Neural cell (in vitro differentiated cells): ENCODE measurements around the gene AFMID. TPM values are rescaled to one million over a fixed set of nuclear protein-coding genes. Genes with fewer than 3 reads are reported as not detected.

ENCODE experiments used
- H2AFZ ChIP-seq: fragments of 200-600, 300-800 bp; sonication (generic), shearing (Covaris generic); 2 replicates; pipeline ENCODE4 v1.6.0; 2014; ENCODE audit warnings: low read depth, mild to moderate bottlenecking, antibody characterized with exemption, low read length, moderate library complexity
- H3F3A ChIP-seq: fragments of 200-600 bp; shearing (Covaris generic); 2 replicates; pipeline ENCODE4 v1.6.1; 2016; ENCODE audit warnings: mild to moderate bottlenecking, moderate library complexity, mixed read lengths, antibody characterized with exemption, low read length; ENCODE audit not compliant: insufficient read depth, poor library complexity, severe bottlenecking
- H3K27ac ChIP-seq: fragments of 200-600, 300-800 bp; sonication (generic), shearing (Covaris generic); 2 replicates; pipeline ENCODE4 v1.5.1; 2014; ENCODE audit warnings: mild to moderate bottlenecking, low read length, moderate library complexity
- H3K27me3 ChIP-seq: fragments of 300-800, 200-600 bp; sonication (generic), shearing (Covaris generic); 2 replicates; pipeline ENCODE4 v1.6.0; 2014; ENCODE audit warnings: mild to moderate bottlenecking, low read depth, low read length, moderate library complexity; ENCODE audit not compliant: insufficient read depth
- H3K36me3 ChIP-seq: fragments of 300-800, 200-600 bp; sonication (generic), shearing (Covaris generic); 2 replicates; pipeline ENCODE4 v1.5.1; 2014; ENCODE audit warnings: mild to moderate bottlenecking, antibody characterized with exemption, low read length, moderate library complexity; ENCODE audit not compliant: insufficient read depth
- H3K4me2 ChIP-seq: fragments of 300-800, 200-600 bp; sonication (generic), shearing (Covaris generic); 2 replicates; pipeline ENCODE4 v1.6.0; 2014; ENCODE audit warnings: mild to moderate bottlenecking, low read length
- H3K4me3 ChIP-seq: fragments of 300-800, 200-600 bp; sonication (generic), shearing (Covaris generic); 2 replicates; pipeline ENCODE4 v1.5.1; 2014; ENCODE audit warnings: mild to moderate bottlenecking, low read length, moderate library complexity
- H3K79me2 ChIP-seq: fragments of 200-600 bp; shearing (Covaris generic); replicated peaks from 2 replicates; pipeline ENCODE4 v1.6.0; 2014; ENCODE audit warnings: mild to moderate bottlenecking, low read length, moderate library complexity; ENCODE audit not compliant: insufficient read depth
- H3K9ac ChIP-seq: fragments of 300-800, 200-600 bp; sonication (generic), shearing (Covaris generic); 2 replicates; pipeline ENCODE4 v1.6.1; 2016; ENCODE audit warnings: mild to moderate bottlenecking, low read length, mixed read lengths
- H3K9me2 ChIP-seq: fragments of 200-600 bp; shearing (Covaris generic); 2 replicates; pipeline ENCODE4 v1.6.1; 2016; ENCODE audit warnings: mild to moderate bottlenecking, low read length, mixed read lengths; ENCODE audit not compliant: insufficient read depth
- H3K9me3 ChIP-seq: fragments of 200-600, 300-800 bp; sonication (generic), shearing (Covaris generic); 2 replicates; pipeline ENCODE4 v1.6.1; 2016; ENCODE audit warnings: mild to moderate bottlenecking, mixed run types, low read length, moderate library complexity, mixed read lengths
- H4K20me1 ChIP-seq: fragments of 200-600 bp; shearing (Covaris generic); 2 replicates; pipeline ENCODE4 v1.6.1; 2016; ENCODE audit warnings: mild to moderate bottlenecking, mixed run types; ENCODE audit not compliant: insufficient read depth
- EP300 ChIP-seq: fragments of 450-650 bp; conservative IDR thresholded peaks from 2 replicates; pipeline ENCODE4 v1.6.1; 2014; ENCODE audit warnings: antibody characterized with exemption, mild to moderate bottlenecking, moderate library complexity; ENCODE audit not compliant: poor library complexity, severe bottlenecking
- EZH2 ChIP-seq: fragments of 200-600, 300-800 bp; shearing (Covaris generic), sonication (generic); IDR thresholded peaks from 2 replicates; pipeline ENCODE4 v1.6.1; 2014; ENCODE audit warnings: antibody characterized with exemption, low read length, borderline replicate concordance, mild to moderate bottlenecking; ENCODE audit not compliant: insufficient read depth, poor library complexity, severe bottlenecking
- MXI1 ChIP-seq: fragments of 450-650 bp; conservative IDR thresholded peaks from 2 replicates; pipeline ENCODE4 v1.6.1; 2014; ENCODE audit warnings: antibody characterized with exemption, mild to moderate bottlenecking; ENCODE audit not compliant: poor library complexity, severe bottlenecking
- POLR2AphosphoS5 ChIP-seq: IDR thresholded peaks from 2 replicates; pipeline ENCODE4 v1.6.1; 2012
- RAD21 ChIP-seq: fragments of 450-650 bp; conservative IDR thresholded peaks from 2 replicates; pipeline ENCODE4 v1.6.1; 2014; ENCODE audit warnings: antibody characterized with exemption, mild to moderate bottlenecking, moderate library complexity
- SMC3 ChIP-seq: fragments of 450-650 bp; conservative IDR thresholded peaks from 2 replicates; pipeline ENCODE4 v1.6.1; 2014; ENCODE audit warnings: antibody characterized with exemption, mild to moderate bottlenecking, moderate library complexity; ENCODE audit not compliant: poor library complexity
- TAF1 ChIP-seq: IDR thresholded peaks from 2 replicates; pipeline ENCODE4 v1.6.1; 2012; ENCODE audit warnings: low read depth
- polyA plus RNA-seq: library from polyadenylated mRNA; depleted of rRNA; stranded (reverse); fragments of >200 nt; gene quantifications from 2 replicates; pipeline ENCODE4 v1.2.3, GENCODE V29; 2014
- TF ChIP-seq, protein P1 (sequence below): IDR thresholded peaks from 2 replicates; pipeline ENCODE4 v1.6.1; 2012; ENCODE audit warnings: borderline replicate concordance
- TF ChIP-seq, protein P2 (sequence below): fragments of 450-650 bp; IDR thresholded peaks from 2 replicates; pipeline ENCODE4 v1.5.1; 2014; ENCODE audit warnings: antibody characterized with exemption, mild to moderate bottlenecking, moderate library complexity; ENCODE audit not compliant: poor library complexity, severe bottlenecking

The AFMID gene
- polyA plus RNA-seq, 1 donor from 2014 or later = 15.8 TPM

DNA sequence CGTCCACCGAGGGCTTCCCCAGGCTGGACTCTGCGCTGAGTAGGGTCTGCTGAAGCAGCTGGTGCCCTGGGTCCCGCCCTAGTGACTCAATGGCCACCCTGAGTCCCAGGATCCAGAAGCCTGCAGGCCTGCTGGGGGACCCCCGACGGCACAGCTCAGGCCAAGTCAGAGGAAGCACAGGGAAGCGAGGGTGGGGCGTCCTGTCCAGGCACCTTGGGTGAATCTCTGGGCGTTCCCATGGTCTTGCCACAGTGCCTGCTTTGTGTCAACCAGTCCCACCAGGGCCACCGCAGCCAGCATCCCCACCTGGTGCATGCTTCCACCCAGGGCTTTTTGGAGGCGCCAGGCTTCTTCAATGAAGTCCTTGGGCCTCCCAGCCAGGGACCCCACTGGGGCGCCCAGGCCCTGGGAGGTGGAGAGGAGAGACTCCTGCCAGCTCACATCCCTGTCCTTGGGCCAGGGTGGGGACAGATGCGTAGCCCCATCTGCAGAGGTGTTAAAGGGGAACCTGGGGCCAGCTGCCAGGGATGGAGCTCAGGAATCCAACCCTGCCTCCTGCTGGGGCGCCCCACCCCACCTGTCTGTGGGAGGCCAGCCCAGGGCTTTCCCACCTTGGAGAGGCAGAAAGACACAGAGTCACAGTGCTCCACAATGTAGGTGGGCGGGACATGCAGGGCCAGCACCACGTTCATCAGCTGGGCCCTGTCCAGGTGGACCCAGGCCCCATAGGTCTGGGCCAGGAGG lies 62.1 kb downstream of the AFMID start:
- Histone ChIP-seq H3K4me2 (no peak overlapping the region), H3K4me3 (no peak overlapping the region), H3F3A (no peaks in the 10 kb centered on the region), H3K27ac (no peak overlapping the region), H4K20me1 (no peaks in the 10 kb centered on the region), H3K9me3 (no peaks in the 10 kb centered on the region), H3K9ac (no peak overlapping the region), H3K36me3 (no peaks in the 10 kb centered on the region), H3K79me2 (no peaks in the 10 kb centered on the region), H2AFZ (no peak overlapping the region), H3K9me2 (no peaks in the 10 kb centered on the region), H3K27me3 (no peaks in the 10 kb centered on the region)
- TF ChIP-seq EP300 (no peak), RAD21 (no peak), POLR2AphosphoS5 (no peak), SMC3 (no peak), EZH2 (no peak)
- TF ChIP-seq, protein P1, sequence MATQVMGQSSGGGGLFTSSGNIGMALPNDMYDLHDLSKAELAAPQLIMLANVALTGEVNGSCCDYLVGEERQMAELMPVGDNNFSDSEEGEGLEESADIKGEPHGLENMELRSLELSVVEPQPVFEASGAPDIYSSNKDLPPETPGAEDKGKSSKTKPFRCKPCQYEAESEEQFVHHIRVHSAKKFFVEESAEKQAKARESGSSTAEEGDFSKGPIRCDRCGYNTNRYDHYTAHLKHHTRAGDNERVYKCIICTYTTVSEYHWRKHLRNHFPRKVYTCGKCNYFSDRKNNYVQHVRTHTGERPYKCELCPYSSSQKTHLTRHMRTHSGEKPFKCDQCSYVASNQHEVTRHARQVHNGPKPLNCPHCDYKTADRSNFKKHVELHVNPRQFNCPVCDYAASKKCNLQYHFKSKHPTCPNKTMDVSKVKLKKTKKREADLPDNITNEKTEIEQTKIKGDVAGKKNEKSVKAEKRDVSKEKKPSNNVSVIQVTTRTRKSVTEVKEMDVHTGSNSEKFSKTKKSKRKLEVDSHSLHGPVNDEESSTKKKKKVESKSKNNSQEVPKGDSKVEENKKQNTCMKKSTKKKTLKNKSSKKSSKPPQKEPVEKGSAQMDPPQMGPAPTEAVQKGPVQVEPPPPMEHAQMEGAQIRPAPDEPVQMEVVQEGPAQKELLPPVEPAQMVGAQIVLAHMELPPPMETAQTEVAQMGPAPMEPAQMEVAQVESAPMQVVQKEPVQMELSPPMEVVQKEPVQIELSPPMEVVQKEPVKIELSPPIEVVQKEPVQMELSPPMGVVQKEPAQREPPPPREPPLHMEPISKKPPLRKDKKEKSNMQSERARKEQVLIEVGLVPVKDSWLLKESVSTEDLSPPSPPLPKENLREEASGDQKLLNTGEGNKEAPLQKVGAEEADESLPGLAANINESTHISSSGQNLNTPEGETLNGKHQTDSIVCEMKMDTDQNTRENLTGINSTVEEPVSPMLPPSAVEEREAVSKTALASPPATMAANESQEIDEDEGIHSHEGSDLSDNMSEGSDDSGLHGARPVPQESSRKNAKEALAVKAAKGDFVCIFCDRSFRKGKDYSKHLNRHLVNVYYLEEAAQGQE = no peak

DNA sequence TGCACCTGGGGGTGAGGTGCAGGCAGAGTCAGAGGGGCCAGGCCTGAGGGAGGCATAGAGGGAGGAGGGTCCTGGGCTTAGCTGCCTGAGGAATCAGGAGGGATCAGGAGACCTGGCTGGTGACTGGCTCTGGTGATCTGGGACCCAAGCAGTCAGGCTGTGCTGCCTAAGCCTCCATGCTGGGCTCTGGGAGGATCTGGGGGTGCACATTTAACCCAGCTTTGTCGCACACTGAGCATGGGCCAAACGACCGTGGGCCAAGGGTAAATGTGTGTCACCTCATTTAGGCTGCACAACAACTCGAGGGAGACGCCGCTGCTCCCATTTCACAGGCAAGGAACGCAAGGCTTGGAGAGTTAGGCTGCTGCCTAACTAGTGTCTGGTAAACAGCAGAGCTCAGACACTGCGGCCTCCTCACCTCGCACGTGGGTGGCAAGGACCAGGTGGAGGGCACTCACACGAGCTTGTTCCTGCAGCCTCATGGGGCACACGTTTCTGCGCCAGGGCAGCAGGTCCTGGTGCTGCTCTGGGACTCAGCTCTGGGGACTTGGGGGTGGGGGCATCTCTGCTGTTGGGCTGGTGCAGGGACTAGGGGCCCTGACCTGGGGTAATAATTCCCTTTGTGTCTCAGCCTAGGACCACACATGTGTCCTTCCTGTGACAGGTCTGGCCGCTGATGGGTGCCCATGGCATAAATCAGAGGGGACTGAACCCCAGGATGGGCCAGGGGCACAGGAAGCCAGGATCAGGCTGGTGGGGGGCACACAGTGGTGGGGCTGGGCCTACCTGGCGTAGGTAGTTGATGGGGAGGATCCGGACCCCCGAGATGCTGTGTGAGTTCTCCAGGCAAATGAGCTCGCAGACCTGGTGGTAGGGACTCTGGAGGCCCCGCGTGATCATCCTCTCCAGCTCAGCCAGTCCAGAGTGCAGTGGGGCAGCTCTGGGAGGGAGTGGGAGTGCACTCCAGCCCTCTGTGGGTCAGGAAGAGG lies 63.0 kb downstream of the AFMID start:
- Histone ChIP-seq H3K9me3 (no peaks in the 10 kb centered on the region), H3K4me3 (no peak overlapping the region), H3K27me3 (no peaks in the 10 kb centered on the region), H4K20me1 (no peaks in the 10 kb centered on the region), H2AFZ (no peak overlapping the region), H3K9ac (no peak overlapping the region), H3K36me3 (no peaks in the 10 kb centered on the region), H3K27ac (no peak overlapping the region), H3K79me2 (no peaks in the 10 kb centered on the region), H3K9me2 (no peaks in the 10 kb centered on the region), H3F3A (no peaks in the 10 kb centered on the region), H3K4me2 (no peak overlapping the region)
- TF ChIP-seq, protein P1 = no peak
- TF ChIP-seq EP300 (no peak), TAF1 (no peak), RAD21 (no peak), SMC3 (no peak), EZH2 (no peak), POLR2AphosphoS5 (no peak), MXI1 (no peak)
- TF ChIP-seq, protein P2, sequence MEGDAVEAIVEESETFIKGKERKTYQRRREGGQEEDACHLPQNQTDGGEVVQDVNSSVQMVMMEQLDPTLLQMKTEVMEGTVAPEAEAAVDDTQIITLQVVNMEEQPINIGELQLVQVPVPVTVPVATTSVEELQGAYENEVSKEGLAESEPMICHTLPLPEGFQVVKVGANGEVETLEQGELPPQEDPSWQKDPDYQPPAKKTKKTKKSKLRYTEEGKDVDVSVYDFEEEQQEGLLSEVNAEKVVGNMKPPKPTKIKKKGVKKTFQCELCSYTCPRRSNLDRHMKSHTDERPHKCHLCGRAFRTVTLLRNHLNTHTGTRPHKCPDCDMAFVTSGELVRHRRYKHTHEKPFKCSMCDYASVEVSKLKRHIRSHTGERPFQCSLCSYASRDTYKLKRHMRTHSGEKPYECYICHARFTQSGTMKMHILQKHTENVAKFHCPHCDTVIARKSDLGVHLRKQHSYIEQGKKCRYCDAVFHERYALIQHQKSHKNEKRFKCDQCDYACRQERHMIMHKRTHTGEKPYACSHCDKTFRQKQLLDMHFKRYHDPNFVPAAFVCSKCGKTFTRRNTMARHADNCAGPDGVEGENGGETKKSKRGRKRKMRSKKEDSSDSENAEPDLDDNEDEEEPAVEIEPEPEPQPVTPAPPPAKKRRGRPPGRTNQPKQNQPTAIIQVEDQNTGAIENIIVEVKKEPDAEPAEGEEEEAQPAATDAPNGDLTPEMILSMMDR = no peak
